HEK293 (cell line): ENCODE measurements around the gene XPOT.

Source experiments
- CTCF ChIA-PET: fragments of 350-600 bp; formaldehyde crosslinking; extraction: SDS; loops from one replicate; lab custom pipeline; 2021; ENCODE audit warnings: antibody characterized with exemption; lab: Yijun Ruan, JAX
- POLR2A ChIA-PET: fragments of 300-600 bp; formaldehyde crosslinking; extraction: SDS; loops from one replicate; lab custom pipeline; 2020; ENCODE audit warnings: antibody characterized with exemption, inconsistent platforms; lab: Yijun Ruan, JAX
- H3K27ac ChIP-seq: fragments of 200-500 bp; sonication (Bioruptor generic); 2 replicates; pipeline ENCODE4 v1.5.1; 2014; ENCODE audit warnings: low read depth, low read length, control low read depth, inconsistent platforms; ENCODE audit errors: extremely low read depth
- H3K36me3 ChIP-seq, 2 experiments: fragments of 200-500 bp in 1 of 2; sonication (Bioruptor generic) in 1 of 2; 1 replicate in 1 of 2; 2 replicates in 1 of 2; pipeline ENCODE4 v1.5.1; 2014 to 2017; ENCODE audit warnings: inconsistent platforms in 2 of 2, low read length in 2 of 2; ENCODE audit not compliant: control insufficient read depth in 2 of 2, insufficient read depth in 1 of 2
- H3K4me1 ChIP-seq: fragments of 200-500 bp; sonication (Bioruptor generic); 2 replicates; pipeline ENCODE4 v1.5.1; 2014; ENCODE audit warnings: mild to moderate bottlenecking, low read length, inconsistent platforms; ENCODE audit not compliant: control insufficient read depth, insufficient read depth
- H3K4me3 ChIP-seq: 2 replicates; pipeline ENCODE4 v1.5.1; 2011; ENCODE audit warnings: low read depth, mild to moderate bottlenecking, control low read depth, low read length, moderate library complexity
- H3K9me3 ChIP-seq: fragments of 200-500 bp; sonication (Bioruptor generic); 2 replicates; pipeline ENCODE4 v1.5.1; 2014; ENCODE audit warnings: low read depth, low read length, inconsistent platforms; ENCODE audit not compliant: control insufficient read depth, insufficient read depth
- GLI2 ChIP-seq: fragments of 450-650 bp; formaldehyde crosslinking; IDR thresholded peaks from 2 replicates; pipeline ENCODE4; 2017; ENCODE audit warnings: missing biosample characterization, missing genetic modification characterization, low read depth, borderline replicate concordance
- GLIS1 ChIP-seq: fragments of 450-650 bp; formaldehyde crosslinking; IDR thresholded peaks from 2 replicates; pipeline ENCODE4 v1.5.1; 2016; ENCODE audit warnings: missing biosample characterization, missing genetic modification characterization
- OVOL3 ChIP-seq: fragments of 450-650 bp; formaldehyde crosslinking; IDR thresholded peaks from 2 replicates; pipeline ENCODE4 v1.5.1; 2016; ENCODE audit warnings: missing biosample characterization, missing genetic modification characterization
- REPIN1 ChIP-seq: fragments of 450-650 bp; formaldehyde crosslinking; IDR thresholded peaks from 2 replicates; pipeline ENCODE4 v1.5.1; 2017; ENCODE audit warnings: missing biosample characterization, missing genetic modification characterization, low read depth
- SP7 ChIP-seq: fragments of 450-650 bp; formaldehyde crosslinking; IDR thresholded peaks from 2 replicates; pipeline ENCODE4 v1.5.1; 2016; ENCODE audit warnings: missing biosample characterization, missing genetic modification characterization
- ZBTB17 ChIP-seq: fragments of 450-650 bp; formaldehyde crosslinking; IDR thresholded peaks from 2 replicates; pipeline ENCODE4 v1.5.1; 2016; ENCODE audit warnings: missing biosample characterization, missing genetic modification characterization
- ZBTB21 ChIP-seq: fragments of 450-650 bp; formaldehyde crosslinking; IDR thresholded peaks from 2 replicates; pipeline ENCODE4 v1.5.1; 2017; ENCODE audit warnings: missing biosample characterization, missing genetic modification characterization
- ZBTB7A ChIP-seq: fragments of 450-650 bp; formaldehyde crosslinking; IDR thresholded peaks from 2 replicates; pipeline ENCODE4 v1.5.1; 2016; ENCODE audit warnings: low read depth, missing biosample characterization, missing genetic modification characterization
- ZNF121 ChIP-seq: fragments of 450-650 bp; formaldehyde crosslinking; IDR thresholded peaks from 2 replicates; pipeline ENCODE4 v1.5.1; 2016; ENCODE audit warnings: missing biosample characterization, missing genetic modification characterization
- ZNF133 ChIP-seq: fragments of 450-650 bp; formaldehyde crosslinking; IDR thresholded peaks from 2 replicates; pipeline ENCODE4 v1.5.1; 2016; ENCODE audit warnings: missing biosample characterization, missing genetic modification characterization
- ZNF202 ChIP-seq: fragments of 450-650 bp; formaldehyde crosslinking; IDR thresholded peaks from 2 replicates; pipeline ENCODE4 v1.5.1; 2016; ENCODE audit warnings: missing biosample characterization, missing genetic modification characterization, borderline replicate concordance
- ZNF211 ChIP-seq: fragments of 450-650 bp; formaldehyde crosslinking; IDR thresholded peaks from 2 replicates; pipeline ENCODE4 v1.5.1; 2016; ENCODE audit warnings: low read depth, missing biosample characterization, missing genetic modification characterization
- ZNF266 ChIP-seq: fragments of 450-650 bp; formaldehyde crosslinking; IDR thresholded peaks from 2 replicates; pipeline ENCODE4 v1.5.1; 2016; ENCODE audit warnings: missing biosample characterization, missing genetic modification characterization, low read depth
- ZNF274 ChIP-seq, 2 experiments: fragments of 200-500 bp in 1 of 2; fragments of 450-650 bp in 1 of 2; sonication (Bioruptor generic) in 1 of 2; formaldehyde crosslinking in 1 of 2; IDR thresholded peaks; 2 replicates each; pipeline versions ENCODE4 v1.5.1 to v1.6.1; 2014 to 2016; ENCODE audit warnings: borderline replicate concordance in 1 of 2, inconsistent platforms in 1 of 2, low read length in 1 of 2, missing biosample characterization in 1 of 2, missing genetic modification characterization in 1 of 2
- ZNF324 ChIP-seq: fragments of 450-650 bp; formaldehyde crosslinking; IDR thresholded peaks from 2 replicates; pipeline ENCODE4 v1.5.1; 2016; ENCODE audit warnings: missing biosample characterization, missing genetic modification characterization
- ZNF433 ChIP-seq: fragments of 450-650 bp; formaldehyde crosslinking; IDR thresholded peaks from 2 replicates; pipeline ENCODE4 v1.5.1; 2016; ENCODE audit warnings: missing biosample characterization, missing genetic modification characterization, low read depth
- ZNF518A ChIP-seq: fragments of 450-650 bp; formaldehyde crosslinking; conservative IDR thresholded peaks from 2 replicates; pipeline ENCODE4 v1.5.1; 2016; ENCODE audit warnings: low read depth, missing biosample characterization, missing genetic modification characterization
- ZXDB ChIP-seq: fragments of 450-650 bp; formaldehyde crosslinking; IDR thresholded peaks from 2 replicates; pipeline ENCODE4 v1.5.1; 2016; ENCODE audit warnings: missing biosample characterization, missing genetic modification characterization
- TF ChIP-seq, protein P1 (sequence below): fragments of 450-650 bp; formaldehyde crosslinking; IDR thresholded peaks from 2 replicates; pipeline ENCODE4 v1.5.1; 2016; ENCODE audit warnings: missing biosample characterization, missing genetic modification characterization
- TF ChIP-seq, protein P2 (sequence below): fragments of 450-650 bp; formaldehyde crosslinking; IDR thresholded peaks from 2 replicates; pipeline ENCODE4 v1.5.1; 2016; ENCODE audit warnings: missing biosample characterization, missing genetic modification characterization
- TF ChIP-seq, protein P3 (sequence below): fragments of 450-650 bp; formaldehyde crosslinking; IDR thresholded peaks from 2 replicates; pipeline ENCODE4 v1.5.1; 2017; ENCODE audit warnings: missing biosample characterization, missing genetic modification characterization

Gene XPOT

GRCh38 chr12:64400041-64400440 is 4.2 kb upstream of the XPOT start:
- Histone ChIP-seq H3K4me1 (no peaks in the 10 kb centered on the region), H3K4me3 (no peak overlapping the region), H3K27ac (no peak overlapping the region), H3K36me3 (no peaks in the 10 kb centered on the region), H3K9me3 (no peaks in the 10 kb centered on the region)
- POLR2A ChIA-PET, result no interaction called here
- CTCF ChIA-PET, result no interaction called here
- TF ChIP-seq, protein P1, sequence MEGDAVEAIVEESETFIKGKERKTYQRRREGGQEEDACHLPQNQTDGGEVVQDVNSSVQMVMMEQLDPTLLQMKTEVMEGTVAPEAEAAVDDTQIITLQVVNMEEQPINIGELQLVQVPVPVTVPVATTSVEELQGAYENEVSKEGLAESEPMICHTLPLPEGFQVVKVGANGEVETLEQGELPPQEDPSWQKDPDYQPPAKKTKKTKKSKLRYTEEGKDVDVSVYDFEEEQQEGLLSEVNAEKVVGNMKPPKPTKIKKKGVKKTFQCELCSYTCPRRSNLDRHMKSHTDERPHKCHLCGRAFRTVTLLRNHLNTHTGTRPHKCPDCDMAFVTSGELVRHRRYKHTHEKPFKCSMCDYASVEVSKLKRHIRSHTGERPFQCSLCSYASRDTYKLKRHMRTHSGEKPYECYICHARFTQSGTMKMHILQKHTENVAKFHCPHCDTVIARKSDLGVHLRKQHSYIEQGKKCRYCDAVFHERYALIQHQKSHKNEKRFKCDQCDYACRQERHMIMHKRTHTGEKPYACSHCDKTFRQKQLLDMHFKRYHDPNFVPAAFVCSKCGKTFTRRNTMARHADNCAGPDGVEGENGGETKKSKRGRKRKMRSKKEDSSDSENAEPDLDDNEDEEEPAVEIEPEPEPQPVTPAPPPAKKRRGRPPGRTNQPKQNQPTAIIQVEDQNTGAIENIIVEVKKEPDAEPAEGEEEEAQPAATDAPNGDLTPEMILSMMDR (tag by site-specific recombination), result no peak
- TF ChIP-seq ZBTB17 (tag by site-specific recombination) (peak; percentile 23; the same call in 1 of the 2 replicates), ZNF202 (tag by site-specific recombination) (no peak)
- TF ChIP-seq, protein P2, sequence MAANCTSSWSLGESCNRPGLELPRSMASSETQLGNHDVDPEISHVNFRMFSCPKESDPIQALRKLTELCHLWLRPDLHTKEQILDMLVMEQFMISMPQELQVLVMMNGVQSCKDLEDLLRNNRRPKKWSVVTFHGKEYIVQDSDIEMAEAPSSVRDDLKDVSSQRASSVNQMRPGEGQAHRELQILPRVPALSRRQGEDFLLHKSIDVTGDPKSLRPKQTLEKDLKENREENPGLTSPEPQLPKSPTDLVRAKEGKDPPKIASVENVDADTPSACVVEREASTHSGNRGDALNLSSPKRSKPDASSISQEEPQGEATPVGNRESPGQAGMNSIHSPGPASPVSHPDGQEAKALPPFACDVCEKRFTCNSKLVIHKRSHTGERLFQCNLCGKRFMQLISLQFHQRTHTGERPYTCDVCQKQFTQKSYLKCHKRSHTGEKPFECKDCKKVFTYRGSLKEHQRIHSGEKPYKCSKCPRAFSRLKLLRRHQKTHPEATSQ, result no peak

DNA sequence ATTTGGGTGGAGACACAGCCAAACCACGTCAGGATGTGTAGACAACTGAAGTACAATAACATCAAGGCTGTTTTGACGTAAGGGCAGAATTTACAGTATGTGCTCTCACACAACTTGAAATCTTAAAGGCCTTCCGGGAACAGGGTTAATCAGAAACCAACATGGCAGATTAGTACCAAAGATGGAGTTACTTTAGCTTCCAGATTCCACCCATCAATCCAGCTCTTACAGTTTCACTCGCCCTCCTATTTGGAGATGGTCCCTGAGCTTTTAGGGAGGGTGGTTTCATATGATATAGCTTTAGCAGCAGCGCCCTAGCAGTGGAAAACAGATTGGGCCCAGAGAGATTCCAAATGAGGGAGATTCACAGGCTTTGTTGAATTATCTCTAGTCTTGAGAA is 2.0 kb upstream of the XPOT start:
- CTCF ChIA-PET, result no interaction called here
- no peak overlapping the region for H3K27ac ChIP-seq
- POLR2A ChIA-PET, result no interaction called here
- H3K4me1 ChIP-seq, result no peaks in the 10 kb centered on the region
- TF ChIP-seq GLIS1 (tag by site-specific recombination) (no peak), ZNF433 (tag by site-specific recombination) (no peak), OVOL3 (tag by site-specific recombination) (no peak), ZNF121 (tag by site-specific recombination) (no peak), ZBTB21 (no peak), ZXDB (tag by site-specific recombination) (no peak), GLI2 (tag by site-specific recombination) (no peak), ZNF324 (tag by site-specific recombination) (no peak), REPIN1 (tag by site-specific recombination) (no peak), ZNF211 (tag by site-specific recombination) (no peak), ZNF274 (IDR thresholded peaks at IDR 0.05; ENCODE audit: low read length) (no peak), ZNF274 (tag by site-specific recombination; IDR thresholded peaks at IDR 0.05; ENCODE audit: borderline replicate concordance) (no peak), ZNF518A (tag by site-specific recombination) (no peak), SP7 (tag by site-specific recombination) (no peak), ZBTB7A (no peak), ZNF266 (tag by site-specific recombination) (no peak), ZNF133 (tag by site-specific recombination) (no peak)
- TF ChIP-seq, protein P3, sequence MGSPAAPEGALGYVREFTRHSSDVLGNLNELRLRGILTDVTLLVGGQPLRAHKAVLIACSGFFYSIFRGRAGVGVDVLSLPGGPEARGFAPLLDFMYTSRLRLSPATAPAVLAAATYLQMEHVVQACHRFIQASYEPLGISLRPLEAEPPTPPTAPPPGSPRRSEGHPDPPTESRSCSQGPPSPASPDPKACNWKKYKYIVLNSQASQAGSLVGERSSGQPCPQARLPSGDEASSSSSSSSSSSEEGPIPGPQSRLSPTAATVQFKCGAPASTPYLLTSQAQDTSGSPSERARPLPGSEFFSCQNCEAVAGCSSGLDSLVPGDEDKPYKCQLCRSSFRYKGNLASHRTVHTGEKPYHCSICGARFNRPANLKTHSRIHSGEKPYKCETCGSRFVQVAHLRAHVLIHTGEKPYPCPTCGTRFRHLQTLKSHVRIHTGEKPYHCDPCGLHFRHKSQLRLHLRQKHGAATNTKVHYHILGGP (tag by site-specific recombination), result no peak
- TF ChIP-seq, protein P2, result no peak
- TF ChIP-seq, all 188 proteins: peak for 0
- no peak overlapping the region for H3K4me3 ChIP-seq
- no peaks in the 10 kb centered on the region for H3K9me3 ChIP-seq
- no peaks in the 10 kb centered on the region for H3K36me3 ChIP-seq
